GM12878 (cell line): ENCODE measurements around the gene GEMIN7. TPM values are rescaled to one million over a fixed set of nuclear protein-coding genes. Genes with fewer than 3 reads are reported as not detected.

Experiments
- ATF3 ChIP-seq: IDR thresholded peaks from 2 replicates; pipeline ENCODE4 v1.6.1; 2011; ENCODE audit warnings: low read depth, mild to moderate bottlenecking, low read length, moderate library complexity, borderline replicate concordance; ENCODE audit errors: extremely low read depth
- EED ChIP-seq: sonication (generic); IDR thresholded peaks from 2 replicates; pipeline ENCODE4 v1.6.1; 2016; ENCODE audit warnings: antibody characterized with exemption, low read depth
- EP300 ChIP-seq, 2 experiments: fragments of 150-350 bp in 1 of 2; IDR thresholded peaks; 2 replicates each; pipeline ENCODE4 v1.6.1; 2011 to 2012; ENCODE audit warnings: low read depth in 2 of 2, low read length in 2 of 2, borderline replicate concordance in 1 of 2, improper control_type of control experiment in 1 of 2, inconsistent platforms in 1 of 2; ENCODE audit not compliant: control insufficient read depth in 1 of 2
- FOXK2 ChIP-seq: fragments of 450-650 bp; IDR thresholded peaks from 2 replicates; pipeline ENCODE4 v1.6.1; 2017; ENCODE audit warnings: mild to moderate bottlenecking, moderate library complexity
- HDAC6 ChIP-seq: fragments of 200-600 bp; sonication (generic); IDR thresholded peaks from one replicate; pipeline ENCODE4 v1.8.0; 2017; ENCODE audit warnings: antibody characterized with exemption; ENCODE audit not compliant: unreplicated experiment
- KLF5 ChIP-seq: fragments of 450-650 bp; IDR thresholded peaks from 2 replicates; pipeline ENCODE4 v1.6.1; 2014; ENCODE audit warnings: mild to moderate bottlenecking; ENCODE audit not compliant: partially characterized antibody
- RBBP5 ChIP-seq: fragments of 200-600 bp; sonication (generic); conservative IDR thresholded peaks from 2 replicates; pipeline ENCODE4 v1.6.1; 2016
- REST ChIP-seq: IDR thresholded peaks from 2 replicates; pipeline ENCODE4 v1.6.1; 2012; ENCODE audit warnings: mild to moderate bottlenecking, low read depth, low read length
- ZNF217 ChIP-seq: fragments of 450-650 bp; IDR thresholded peaks from 2 replicates; pipeline ENCODE4 v1.6.1; 2017; ENCODE audit warnings: antibody characterized with exemption, mild to moderate bottlenecking
- polyA plus RNA-seq, 11 experiments: library from polyadenylated mRNA; depleted of rRNA in 4 of 11; unstranded in 6 of 11; stranded (reverse) in 5 of 11; fragments of >200 nt; fragmentation: Nextera tagmentation in 4 of 11; fragmentation: Illumina TruSeq in 1 of 11; extraction: Ambion mirVana in 4 of 11; extraction: Trizol in 1 of 11; gene quantifications; 1 replicate in 1 of 11; 2 replicates in 10 of 11; pipeline versions ENCODE4 v1.2.1 to v1.2.3, GENCODE V29; 2011 to 2016; ENCODE audit warnings: inconsistent platforms in 2 of 11, missing spikeins in 2 of 11, low read depth in 1 of 11
- total RNA-seq, 4 experiments: library from RNA; depleted of rRNA in 3 of 4; stranded (reverse); fragments of >200 nt in 3 of 4; fragmentation: Illumina TruSeq in 1 of 4; extraction: Trizol in 1 of 4; gene quantifications; 2 replicates each; pipeline versions ENCODE4 v1.2.1 to v1.2.3, GENCODE V29; 2013 to 2021

Gene GEMIN7
- total and polyA plus RNA-seq, 10 of the 15 experiments (the other 5 are each of a cell fraction or from before 2014, with no cell fraction given): 21.1 to 76.7 (median 44.9) TPM

GRCh38 chr19:45092747-45093678, 14.0 kb downstream of the GEMIN7 start, which contains the start of gene PPP1R37 (continued):
- TF ChIP-seq RBBP5 (no peak), ATF3 (no peak), KLF5 (peak; percentile 65), FOXK2 (0 out of 2 replicates have a peak, but pooled peaks have one; percentile 34), EED (peak; percentile 75), HDAC6 (no peak), ZNF217 (no peak), EP300 (IDR thresholded peaks at IDR 0.05; ENCODE audit: borderline replicate concordance in 1 of 2, control insufficient read depth in 1 of 2, low read depth in 2 of 2, low read length in 2 of 2) (peak in 1 of 2 experiments; percentile 100; a peak in 2 of 4 replicates), REST (no peak)
- TF ChIP-seq, all 136 proteins: peak for 66
